Neural cell (in vitro differentiated cells): ENCODE data around the gene ETF1. TPM values are rescaled to one million over a fixed set of nuclear protein-coding genes. Genes with fewer than 3 reads are reported as not detected.

Experiments used
- H2AFZ ChIP-seq: fragments of 200-600, 300-800 bp; sonication (generic), shearing (Covaris generic); 2 replicates; pipeline ENCODE4 v1.6.0; 2014; ENCODE audit warnings: low read depth, mild to moderate bottlenecking, antibody characterized with exemption, low read length, moderate library complexity
- H3F3A ChIP-seq: fragments of 200-600 bp; shearing (Covaris generic); 2 replicates; pipeline ENCODE4 v1.6.1; 2016; ENCODE audit warnings: mild to moderate bottlenecking, moderate library complexity, mixed read lengths, antibody characterized with exemption, low read length; ENCODE audit not compliant: insufficient read depth, poor library complexity, severe bottlenecking
- H3K27ac ChIP-seq: fragments of 200-600, 300-800 bp; sonication (generic), shearing (Covaris generic); 2 replicates; pipeline ENCODE4 v1.5.1; 2014; ENCODE audit warnings: mild to moderate bottlenecking, low read length, moderate library complexity
- H3K27me3 ChIP-seq: fragments of 300-800, 200-600 bp; sonication (generic), shearing (Covaris generic); 2 replicates; pipeline ENCODE4 v1.6.0; 2014; ENCODE audit warnings: mild to moderate bottlenecking, low read depth, low read length, moderate library complexity; ENCODE audit not compliant: insufficient read depth
- H3K36me3 ChIP-seq: fragments of 300-800, 200-600 bp; sonication (generic), shearing (Covaris generic); 2 replicates; pipeline ENCODE4 v1.5.1; 2014; ENCODE audit warnings: mild to moderate bottlenecking, antibody characterized with exemption, low read length, moderate library complexity; ENCODE audit not compliant: insufficient read depth
- H3K4me2 ChIP-seq: fragments of 300-800, 200-600 bp; sonication (generic), shearing (Covaris generic); 2 replicates; pipeline ENCODE4 v1.6.0; 2014; ENCODE audit warnings: mild to moderate bottlenecking, low read length
- H3K4me3 ChIP-seq: fragments of 300-800, 200-600 bp; sonication (generic), shearing (Covaris generic); 2 replicates; pipeline ENCODE4 v1.5.1; 2014; ENCODE audit warnings: mild to moderate bottlenecking, low read length, moderate library complexity
- H3K79me2 ChIP-seq: fragments of 200-600 bp; shearing (Covaris generic); replicated peaks from 2 replicates; pipeline ENCODE4 v1.6.0; 2014; ENCODE audit warnings: mild to moderate bottlenecking, low read length, moderate library complexity; ENCODE audit not compliant: insufficient read depth
- H3K9ac ChIP-seq: fragments of 300-800, 200-600 bp; sonication (generic), shearing (Covaris generic); 2 replicates; pipeline ENCODE4 v1.6.1; 2016; ENCODE audit warnings: mild to moderate bottlenecking, low read length, mixed read lengths
- H3K9me2 ChIP-seq: fragments of 200-600 bp; shearing (Covaris generic); 2 replicates; pipeline ENCODE4 v1.6.1; 2016; ENCODE audit warnings: mild to moderate bottlenecking, low read length, mixed read lengths; ENCODE audit not compliant: insufficient read depth
- H3K9me3 ChIP-seq: fragments of 200-600, 300-800 bp; sonication (generic), shearing (Covaris generic); 2 replicates; pipeline ENCODE4 v1.6.1; 2016; ENCODE audit warnings: mild to moderate bottlenecking, mixed run types, low read length, moderate library complexity, mixed read lengths
- H4K20me1 ChIP-seq: fragments of 200-600 bp; shearing (Covaris generic); 2 replicates; pipeline ENCODE4 v1.6.1; 2016; ENCODE audit warnings: mild to moderate bottlenecking, mixed run types; ENCODE audit not compliant: insufficient read depth
- CTCF ChIP-seq: fragments of 450-650 bp; IDR thresholded peaks from 2 replicates; pipeline ENCODE4 v1.5.1; 2014; ENCODE audit warnings: antibody characterized with exemption, mild to moderate bottlenecking, moderate library complexity; ENCODE audit not compliant: poor library complexity, severe bottlenecking
- EP300 ChIP-seq: fragments of 450-650 bp; conservative IDR thresholded peaks from 2 replicates; pipeline ENCODE4 v1.6.1; 2014; ENCODE audit warnings: antibody characterized with exemption, mild to moderate bottlenecking, moderate library complexity; ENCODE audit not compliant: poor library complexity, severe bottlenecking
- EZH2 ChIP-seq: fragments of 200-600, 300-800 bp; shearing (Covaris generic), sonication (generic); IDR thresholded peaks from 2 replicates; pipeline ENCODE4 v1.6.1; 2014; ENCODE audit warnings: antibody characterized with exemption, low read length, borderline replicate concordance, mild to moderate bottlenecking; ENCODE audit not compliant: insufficient read depth, poor library complexity, severe bottlenecking
- MXI1 ChIP-seq: fragments of 450-650 bp; conservative IDR thresholded peaks from 2 replicates; pipeline ENCODE4 v1.6.1; 2014; ENCODE audit warnings: antibody characterized with exemption, mild to moderate bottlenecking; ENCODE audit not compliant: poor library complexity, severe bottlenecking
- POLR2AphosphoS5 ChIP-seq: IDR thresholded peaks from 2 replicates; pipeline ENCODE4 v1.6.1; 2012
- RAD21 ChIP-seq: fragments of 450-650 bp; conservative IDR thresholded peaks from 2 replicates; pipeline ENCODE4 v1.6.1; 2014; ENCODE audit warnings: antibody characterized with exemption, mild to moderate bottlenecking, moderate library complexity
- REST ChIP-seq: IDR thresholded peaks from 2 replicates; pipeline ENCODE4 v1.6.1; 2012; ENCODE audit warnings: borderline replicate concordance
- SMC3 ChIP-seq: fragments of 450-650 bp; conservative IDR thresholded peaks from 2 replicates; pipeline ENCODE4 v1.6.1; 2014; ENCODE audit warnings: antibody characterized with exemption, mild to moderate bottlenecking, moderate library complexity; ENCODE audit not compliant: poor library complexity
- TAF1 ChIP-seq: IDR thresholded peaks from 2 replicates; pipeline ENCODE4 v1.6.1; 2012; ENCODE audit warnings: low read depth
- polyA plus RNA-seq: library from polyadenylated mRNA; depleted of rRNA; stranded (reverse); fragments of >200 nt; gene quantifications from 2 replicates; pipeline ENCODE4 v1.2.3, GENCODE V29; 2014

The ETF1 gene
- polyA plus RNA-seq, 1 donor from 2014 or later = 62.1 TPM

- H3K9ac ChIP-seq = peak overlapping the region; percentile 97
- H3K27ac ChIP-seq = peak overlapping the region; percentile 97
- no peaks in the 10 kb centered on the region for H3K9me3 ChIP-seq
- H3K79me2 ChIP-seq = peaks cover 65% of the 10 kb centered on the region
- H3F3A ChIP-seq = no peaks in the 10 kb centered on the region
- peak overlapping the region; percentile 89 for H2AFZ ChIP-seq
- TF ChIP-seq SMC3 = peak; percentile 34
- TF ChIP-seq REST = peak; percentile 0
- TF ChIP-seq EZH2 = no peak
- TF ChIP-seq MXI1 = no peak
- TF ChIP-seq TAF1 = peak; percentile 84
- no peak for TF ChIP-seq EP300
- TF ChIP-seq POLR2AphosphoS5 = no peak
- TF ChIP-seq CTCF = no peak
- TF ChIP-seq RAD21 = peak; percentile 34
- no peaks in the 10 kb centered on the region for H3K9me2 ChIP-seq
- H3K36me3 ChIP-seq = no peaks in the 10 kb centered on the region
- H4K20me1 ChIP-seq = no peaks in the 10 kb centered on the region
- H3K27me3 ChIP-seq = no peaks in the 10 kb centered on the region
- peak overlapping the region; percentile 96 for H3K4me2 ChIP-seq
- H3K4me3 ChIP-seq = peak overlapping the region; percentile 87
Observed at GRCh38 chr5:138543730-138544104, 681 bp upstream of the ETF1 start.

DNA sequence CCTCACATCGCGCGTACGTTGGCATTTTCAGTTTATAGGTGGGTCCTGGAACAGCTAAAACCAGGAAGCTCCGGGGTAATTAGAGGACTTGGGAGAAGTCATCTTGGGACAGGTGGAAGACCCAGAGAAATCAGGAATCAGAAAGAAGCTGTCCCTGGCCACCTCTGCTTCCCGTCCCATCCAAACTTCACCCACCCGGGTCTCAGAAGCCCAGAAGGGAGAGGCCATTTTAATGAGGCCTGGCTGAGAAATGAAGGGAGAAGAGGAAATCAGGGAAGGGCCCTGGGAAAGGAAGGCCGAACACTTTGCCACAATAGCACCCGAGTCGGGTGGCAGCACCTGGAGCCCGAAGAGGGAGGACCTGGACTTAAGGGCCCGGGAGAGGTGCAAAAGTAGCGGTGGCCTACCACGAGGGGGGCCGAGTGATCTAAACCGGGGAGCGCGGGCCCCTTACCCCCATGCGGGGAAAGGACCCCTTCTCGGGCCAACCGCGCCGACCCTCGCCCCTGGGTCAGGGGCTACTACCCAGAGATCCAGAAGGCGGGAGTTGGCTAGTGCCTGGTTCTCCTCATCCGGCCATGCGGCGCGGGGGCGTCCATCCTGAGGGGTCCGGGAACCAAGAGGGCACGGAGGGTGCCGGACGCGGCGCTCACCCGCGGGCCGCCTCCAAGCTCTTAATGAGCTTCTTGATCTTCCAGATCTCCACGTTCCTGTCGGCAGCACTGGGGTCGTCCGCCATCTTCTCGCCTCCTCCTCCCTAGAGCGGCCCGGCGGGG is 668 bp downstream of the ETF1 start:
- H3K27me3 ChIP-seq = no peaks in the 10 kb centered on the region
- TF ChIP-seq REST = peak; percentile 69
- no peak for TF ChIP-seq EZH2
- H3K36me3 ChIP-seq = no peaks in the 10 kb centered on the region
- no peaks in the 10 kb centered on the region for H3K9me2 ChIP-seq
- no peaks in the 10 kb centered on the region for H3K9me3 ChIP-seq
- no peaks in the 10 kb centered on the region for H4K20me1 ChIP-seq
- H2AFZ ChIP-seq = peak overlapping the region; percentile 75
- H3K27ac ChIP-seq = peak overlapping the region; percentile 96
- peak overlapping the region; percentile 95 for H3K4me2 ChIP-seq
- peaks cover 70% of the 10 kb centered on the region for H3K79me2 ChIP-seq
- H3K4me3 ChIP-seq = peak overlapping the region; percentile 87
- H3F3A ChIP-seq = no peaks in the 10 kb centered on the region
- peak overlapping the region; percentile 95 for H3K9ac ChIP-seq
